Stimulated activated CD8-positive, alpha-beta memory T cell treated with anti-CD3 and anti-CD28 coated beads, Interleukin-15, amount 100 ng/mL, for 4 hours (primary cell): ENCODE measurements around the gene ABCB9.
A peak's percentile ranks its signal among the peaks of the same experiment; 100 is the strongest.
"Not testable (repeated sequence)": the region's sequence is repeated elsewhere in the genome, so short reads cannot be mapped to it uniquely, and the experiment has no call there.

Experiments
- DNase-seq, 2 donors: peaks; one replicate each; pipeline ENCODE4 v3.0.0-alpha.2; 2020; ENCODE audit warnings: low read depth in 2 of 2

Gene ABCB9

DNA sequence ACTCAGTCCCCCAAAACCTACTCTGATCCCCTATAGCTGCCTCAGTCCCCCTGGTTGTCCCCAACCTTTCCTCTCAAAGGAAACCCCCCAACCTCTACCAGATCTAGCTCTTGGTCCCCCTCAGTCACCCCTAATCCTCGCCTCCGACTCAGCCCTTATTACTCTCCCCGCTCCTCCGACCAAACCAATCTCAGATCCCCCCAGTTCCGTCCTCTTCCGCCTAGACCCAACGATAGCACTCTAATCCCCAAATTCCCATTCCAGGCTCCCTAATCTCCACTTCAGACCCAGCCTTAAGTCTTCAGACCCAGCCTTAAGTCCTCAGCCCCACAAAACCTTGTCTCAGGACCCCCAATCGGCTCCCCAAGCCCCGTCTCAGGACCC lies 71.0 kb downstream of the ABCB9 start:
- no peak for DNase-seq

DNA sequence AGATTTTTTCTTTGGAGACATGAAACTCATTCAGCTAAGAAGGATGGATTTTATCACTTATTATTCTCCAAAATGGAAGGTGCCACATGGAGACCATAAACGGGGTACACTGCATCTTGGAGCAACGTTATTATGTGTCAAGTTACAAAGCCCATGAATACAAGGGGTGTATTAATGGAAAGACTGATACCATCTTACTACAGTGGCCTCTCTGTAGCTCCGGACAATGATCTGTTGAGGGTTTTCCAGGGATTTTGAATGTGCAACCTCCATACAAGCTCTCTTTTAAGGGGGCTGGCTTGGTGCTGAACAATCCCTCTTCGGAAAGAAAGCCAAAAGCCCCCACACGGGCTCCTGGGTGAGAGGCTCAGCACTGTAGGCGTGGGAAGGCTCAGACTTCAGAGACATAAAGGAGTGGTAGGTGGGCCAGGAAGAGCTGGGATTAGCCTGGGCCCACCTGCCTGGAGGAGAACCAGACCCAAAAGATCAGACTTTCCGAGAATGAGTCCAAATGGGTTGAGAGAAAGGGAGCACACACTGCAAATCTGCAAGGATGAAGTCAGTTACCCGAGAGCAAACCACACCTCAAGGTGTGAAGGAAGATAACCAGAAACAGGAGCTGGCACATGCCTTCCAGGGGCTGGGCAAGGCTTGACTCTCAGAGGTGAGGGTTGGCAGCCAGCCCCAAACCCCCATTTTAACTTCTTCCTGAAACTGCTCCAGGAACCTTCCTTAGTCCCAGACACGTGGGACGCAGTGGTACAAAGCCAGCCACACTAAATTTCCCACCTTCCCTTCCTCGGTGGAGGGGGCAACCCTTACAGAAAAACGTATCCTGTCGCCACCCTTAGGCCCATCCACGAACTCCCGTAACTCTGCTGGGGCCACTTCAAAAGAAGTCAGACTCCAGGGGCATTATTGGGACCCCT lies 71.8 kb downstream of the ABCB9 start:
- no peak for DNase-seq

DNA sequence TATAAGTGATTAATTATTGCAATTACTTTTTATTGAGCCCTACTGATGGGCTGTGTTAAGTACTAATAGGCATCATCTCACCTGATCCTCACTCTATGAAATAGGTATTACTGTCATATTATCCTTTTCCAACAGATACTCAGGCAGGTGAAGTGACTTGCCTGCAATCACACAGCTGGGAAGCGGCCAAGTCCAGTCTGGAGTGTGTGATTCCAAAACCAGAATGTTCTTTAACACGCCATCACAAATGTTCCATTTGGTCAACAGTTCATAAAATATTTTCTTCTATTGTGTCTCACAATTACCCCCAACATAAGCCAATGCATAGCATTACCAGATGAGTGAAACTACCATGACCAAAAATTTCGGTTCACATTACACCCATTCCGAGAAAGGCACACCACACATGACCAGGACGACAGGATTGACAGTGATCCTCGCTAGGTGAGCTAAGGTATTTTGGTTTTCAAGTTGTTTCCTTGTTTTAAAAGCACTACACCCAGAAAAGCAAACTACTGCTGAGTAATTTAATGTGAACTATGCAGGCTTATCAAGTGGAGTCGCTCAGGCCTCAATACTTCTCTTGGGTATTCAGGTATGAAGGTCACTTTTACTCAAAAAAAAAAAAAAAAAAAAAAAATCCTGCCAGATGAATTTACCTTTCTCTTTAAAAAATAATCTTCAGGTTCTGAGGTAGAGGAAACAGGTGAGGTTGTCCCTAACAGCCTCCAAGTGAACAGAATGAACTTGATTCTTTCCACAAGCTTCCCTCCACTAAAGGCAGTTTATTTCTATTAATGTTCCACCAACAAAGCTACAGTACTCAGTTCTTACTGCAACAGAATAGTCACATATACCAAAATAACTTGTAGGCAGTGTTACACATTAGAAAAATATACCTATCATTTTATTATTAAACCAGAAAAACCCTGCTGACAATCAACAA lies 72.8 kb downstream of the ABCB9 start:
- no peak for DNase-seq

DNA sequence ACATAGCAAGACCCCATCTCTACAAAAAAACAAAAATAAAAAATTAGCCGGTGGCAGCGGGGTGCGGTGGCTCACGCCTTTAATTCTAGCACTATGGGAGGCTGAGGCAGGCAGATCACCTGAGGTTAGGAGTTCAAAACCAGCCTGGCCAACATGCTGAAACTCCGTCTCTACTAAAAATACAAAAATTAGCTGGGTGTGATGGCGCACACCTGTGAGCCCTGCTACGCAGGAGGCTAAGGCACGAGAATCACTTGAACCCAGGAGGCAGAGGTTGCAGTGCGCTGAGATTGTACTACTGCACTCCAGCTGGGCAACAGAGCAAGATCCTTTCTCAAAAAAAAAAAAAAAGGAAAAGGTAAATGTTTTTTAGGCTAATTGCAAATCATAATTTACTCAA lies 73.5 kb downstream of the ABCB9 start:
- DNase-seq: not testable (repeated sequence)

DNA sequence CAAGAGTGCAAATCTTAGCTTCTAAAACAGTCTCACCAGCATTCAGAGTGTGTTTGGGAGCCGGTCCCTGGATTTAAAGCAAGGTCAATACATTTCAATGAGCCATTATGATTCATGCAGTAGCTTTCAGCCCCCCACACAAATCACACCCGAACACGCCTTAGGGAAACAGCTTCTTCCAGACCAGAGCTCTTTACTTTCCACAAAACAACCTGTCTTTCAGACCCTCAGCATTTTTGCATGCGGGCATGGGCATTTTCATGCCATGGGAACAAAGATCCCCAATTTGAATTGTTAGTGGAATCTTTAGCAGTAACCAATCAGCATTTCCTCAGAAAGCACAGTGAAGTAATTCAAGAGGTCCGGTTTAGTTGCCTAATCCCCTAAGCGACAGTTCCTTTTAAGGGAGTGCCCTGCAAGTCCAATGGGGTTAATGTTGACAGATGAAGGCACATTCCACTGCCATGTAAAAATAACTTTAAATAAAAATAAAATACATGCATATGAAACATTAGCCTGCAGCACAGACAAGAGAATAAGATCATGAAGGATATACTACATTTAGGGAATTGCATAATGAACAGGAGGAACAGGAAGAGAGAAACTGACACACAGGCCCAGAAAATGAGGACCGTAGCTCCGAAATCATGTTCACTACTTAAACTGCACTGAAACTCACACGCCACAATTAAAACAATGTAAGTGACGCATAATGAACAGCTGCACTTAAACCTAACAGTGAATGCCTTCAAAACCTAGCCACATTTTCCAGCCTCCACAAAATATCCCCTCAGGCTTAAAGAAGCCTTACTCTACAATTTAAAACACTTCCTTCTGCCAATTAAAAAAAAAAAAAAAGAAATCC lies 74.4 kb downstream of the ABCB9 start:
- DNase-seq: no peak

DNA sequence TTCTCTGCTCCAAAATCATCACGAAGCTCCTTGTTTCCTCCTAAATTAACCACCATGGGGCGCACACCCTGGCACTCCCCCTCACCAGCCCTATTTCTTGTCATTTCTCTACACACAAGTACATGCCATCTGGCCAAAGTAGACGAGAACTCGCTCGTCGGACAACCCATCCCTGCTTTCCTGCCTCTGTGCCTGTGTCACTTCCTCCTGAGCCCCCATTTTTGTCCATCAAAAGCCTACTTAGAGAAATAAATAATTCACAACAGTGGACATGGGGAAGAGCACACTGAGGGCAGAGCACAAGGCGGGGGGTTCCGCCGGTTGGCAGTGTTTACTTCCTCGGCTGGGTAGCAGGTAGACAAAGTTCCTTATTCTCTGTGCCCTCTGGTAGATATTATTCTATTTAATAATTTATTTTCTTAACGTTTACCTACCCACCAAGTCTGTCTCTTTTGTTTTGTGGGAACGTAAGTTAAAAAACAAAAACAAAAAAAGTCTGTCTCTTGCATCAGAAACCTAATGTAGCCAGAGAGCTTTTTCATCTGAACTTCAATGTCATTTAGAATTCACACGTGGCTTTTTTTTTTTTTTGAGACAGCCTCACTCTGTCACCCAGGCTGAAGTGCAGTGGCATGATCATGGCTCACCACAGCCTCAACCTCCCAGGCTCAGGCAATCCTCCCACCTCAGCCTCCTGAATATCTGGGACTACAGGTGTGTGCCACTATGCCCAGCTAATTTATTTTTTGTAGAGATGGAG lies 76.3 kb downstream of the ABCB9 start:
- no peak for DNase-seq

DNA sequence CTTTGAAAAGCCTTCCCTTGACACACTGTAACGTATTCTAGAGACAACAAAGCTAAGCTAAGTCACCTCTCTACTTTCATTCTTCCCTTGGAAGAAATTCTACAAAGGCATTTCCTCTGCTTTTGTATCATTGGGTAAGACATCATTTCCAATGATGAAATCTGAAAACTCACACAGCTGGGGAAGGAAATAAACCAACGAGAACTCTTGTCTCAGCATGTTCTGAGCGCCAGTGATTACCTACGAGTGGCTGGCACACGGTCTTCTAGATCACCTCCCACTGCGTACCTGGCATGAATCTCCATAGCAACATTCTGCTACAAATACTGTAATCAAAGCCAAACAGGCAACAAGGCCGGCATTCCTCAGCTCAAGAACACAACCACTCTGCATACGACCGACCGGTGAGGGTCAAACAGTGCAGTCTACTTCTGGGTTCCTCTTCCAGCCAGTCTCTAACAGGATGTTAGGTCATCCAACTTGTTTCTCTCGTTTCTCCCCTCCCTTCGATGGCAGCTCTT lies 78.0 kb downstream of the ABCB9 start:
- DNase-seq: no peak

DNA sequence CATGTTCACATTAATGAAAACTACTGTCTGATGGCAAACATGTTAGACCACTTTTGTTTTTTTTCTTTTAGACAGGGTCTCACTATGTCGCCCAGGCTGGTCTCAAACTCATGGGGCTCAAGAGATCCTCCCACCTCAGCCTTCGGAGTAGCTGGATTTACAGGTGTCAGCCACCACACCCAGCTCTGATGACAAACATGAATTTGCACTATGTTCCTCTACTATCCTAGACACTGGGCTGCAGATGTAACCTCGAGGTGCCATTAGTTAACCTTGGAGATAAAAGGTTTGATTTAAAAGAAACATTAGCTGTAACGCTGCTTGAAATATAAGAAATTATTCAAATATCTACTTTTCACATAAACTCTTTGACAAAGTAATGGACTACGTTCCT lies 78.4 kb downstream of the ABCB9 start:
- no peak for DNase-seq

DNA sequence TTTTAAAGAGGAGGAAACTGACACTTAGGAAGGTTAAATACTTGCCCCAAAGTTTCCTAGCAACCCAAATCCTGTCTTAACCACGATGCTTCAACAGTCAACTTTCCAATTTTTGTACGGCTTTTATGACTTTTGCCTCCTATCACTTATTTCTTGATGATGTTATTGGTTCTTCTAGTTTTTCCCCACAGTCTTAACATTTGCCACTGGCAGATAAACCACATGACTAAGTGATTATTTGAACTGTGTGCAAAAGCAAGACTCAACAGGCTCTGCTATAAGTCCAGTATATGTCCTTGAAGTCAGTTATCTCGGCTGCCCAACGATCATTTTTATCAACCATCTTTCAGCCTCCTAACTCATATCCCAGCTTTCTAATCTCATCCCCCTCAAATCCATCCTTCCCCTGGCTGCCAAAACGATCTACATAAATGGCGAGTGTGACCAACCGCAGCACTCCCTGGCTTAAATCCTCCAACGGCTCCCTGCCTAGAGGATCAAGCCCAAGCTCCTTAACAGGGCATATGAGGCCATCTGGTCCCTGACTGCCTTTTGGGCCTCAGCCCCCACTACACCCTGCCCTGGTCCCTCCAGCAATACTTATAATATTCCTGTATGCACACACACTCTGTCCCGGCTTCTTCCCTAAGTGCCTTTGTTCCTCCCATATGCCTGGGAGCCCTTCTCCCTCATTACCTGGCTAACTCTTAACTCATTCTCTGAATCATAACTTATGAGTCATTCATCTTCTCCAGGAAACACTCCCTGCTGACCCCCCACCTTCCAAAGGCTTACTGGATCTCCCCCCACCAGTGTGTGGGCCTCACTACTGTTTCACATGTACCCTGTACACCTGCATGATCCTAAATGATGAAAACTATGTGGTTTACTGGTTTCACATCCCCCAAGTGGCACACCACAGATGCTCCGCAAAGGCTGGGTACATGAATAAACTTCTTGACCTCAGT lies 79.1 kb downstream of the ABCB9 start:
- DNase-seq: peak in 1 of 2 donors; percentile 43

DNA sequence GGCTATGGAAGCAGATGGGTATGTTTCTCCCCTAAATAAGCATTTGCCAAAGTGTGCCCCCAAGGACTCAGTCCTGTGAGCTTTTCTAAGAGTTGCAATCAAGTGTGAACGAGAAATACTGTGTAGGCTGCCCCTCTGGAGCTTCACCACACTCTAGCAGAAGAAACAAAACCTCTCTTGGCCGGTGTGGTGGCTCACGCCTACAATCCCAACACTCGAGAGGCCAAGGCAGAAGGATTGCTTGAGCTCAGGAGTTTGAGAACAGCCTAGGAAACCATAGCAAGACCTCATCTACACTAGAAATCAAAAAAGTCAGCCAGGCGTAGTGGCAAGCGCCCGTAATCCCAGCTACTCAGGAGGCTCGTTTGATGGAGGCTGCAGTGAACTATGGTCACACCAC lies 80.1 kb downstream of the ABCB9 start:
- no peak for DNase-seq

DNA sequence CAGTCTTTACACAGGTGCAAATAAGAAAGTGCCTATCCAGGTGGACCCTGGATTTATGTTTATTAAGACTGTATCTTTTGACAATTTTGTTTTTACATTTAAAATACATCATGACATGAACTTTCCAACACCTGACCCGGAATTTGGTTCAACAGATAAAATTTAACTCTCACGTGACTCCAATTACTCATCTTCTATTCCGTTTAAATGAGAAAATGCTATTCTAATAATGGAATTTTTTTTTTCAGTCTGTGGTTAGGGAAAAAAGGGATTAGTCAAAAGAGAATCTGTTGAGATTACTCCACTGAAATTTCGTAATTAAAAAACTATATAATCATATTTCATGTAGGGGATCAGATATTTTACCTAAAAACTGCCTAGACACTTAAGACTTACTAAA lies 81.4 kb downstream of the ABCB9 start:
- DNase-seq: no peak

DNA sequence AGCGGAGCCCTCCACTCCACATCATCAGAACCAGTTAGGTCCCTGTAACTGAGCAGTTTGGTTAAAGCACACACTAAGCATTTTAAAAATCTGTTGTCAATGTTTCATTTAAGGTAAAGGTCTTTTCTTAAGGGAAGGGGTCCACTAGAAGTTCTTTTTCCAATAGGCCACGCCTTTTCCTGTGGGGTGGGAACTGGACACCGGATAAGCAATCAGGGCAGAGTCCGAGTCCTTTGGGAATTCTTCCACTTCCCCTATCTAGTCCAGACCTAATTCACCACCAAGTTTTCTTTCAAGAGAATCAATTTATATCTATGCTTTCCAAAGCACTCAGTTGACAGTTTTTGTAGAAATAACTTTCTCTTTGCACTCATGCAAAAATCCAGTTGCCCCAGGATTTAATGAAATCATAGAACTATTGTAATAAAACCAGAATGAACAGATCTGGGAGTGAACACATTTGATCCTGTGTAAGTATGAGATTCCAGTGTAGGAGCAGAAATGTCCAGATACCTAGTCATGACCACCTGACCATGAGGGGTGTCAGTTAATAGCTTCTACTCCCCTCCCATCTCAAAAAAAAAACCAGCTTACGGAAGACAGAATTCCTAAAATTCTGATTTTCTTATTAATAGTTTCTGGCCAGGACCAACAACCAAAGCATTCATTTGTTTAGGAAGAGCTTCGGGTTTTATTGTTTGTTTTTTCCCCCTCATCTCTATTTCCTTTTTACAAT lies 82.0 kb downstream of the ABCB9 start:
- DNase-seq: no peak

DNA sequence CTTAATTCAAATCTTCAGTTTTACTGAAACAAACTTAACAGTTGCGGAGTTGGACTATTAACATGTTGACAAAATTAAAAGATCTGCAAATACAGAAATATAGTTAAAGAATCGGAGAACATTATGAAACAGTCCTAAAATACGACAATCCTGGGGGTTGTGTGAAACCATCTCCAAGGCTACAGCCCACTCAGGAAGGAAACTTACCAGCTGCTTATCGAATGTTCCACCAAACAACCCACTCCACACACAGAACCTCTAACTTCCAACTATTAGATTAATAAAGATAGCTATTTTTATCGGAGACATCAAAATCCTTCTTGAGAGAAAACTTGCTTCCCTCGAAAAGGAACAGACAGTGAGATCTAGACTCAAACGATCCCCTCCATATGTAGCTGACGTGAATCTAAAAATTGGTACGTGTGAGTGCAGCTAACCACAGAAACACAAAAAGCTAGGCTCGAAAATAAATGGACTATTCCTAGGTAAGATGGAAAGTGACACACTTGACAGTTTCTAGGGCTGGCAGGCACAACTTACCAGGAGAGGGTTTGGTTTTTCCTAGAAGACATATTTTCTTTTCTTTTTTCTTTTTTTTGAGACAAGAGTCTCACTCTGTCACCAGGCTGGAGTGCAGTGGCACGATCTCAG lies 83.2 kb downstream of the ABCB9 start:
- DNase-seq: no peak

DNA sequence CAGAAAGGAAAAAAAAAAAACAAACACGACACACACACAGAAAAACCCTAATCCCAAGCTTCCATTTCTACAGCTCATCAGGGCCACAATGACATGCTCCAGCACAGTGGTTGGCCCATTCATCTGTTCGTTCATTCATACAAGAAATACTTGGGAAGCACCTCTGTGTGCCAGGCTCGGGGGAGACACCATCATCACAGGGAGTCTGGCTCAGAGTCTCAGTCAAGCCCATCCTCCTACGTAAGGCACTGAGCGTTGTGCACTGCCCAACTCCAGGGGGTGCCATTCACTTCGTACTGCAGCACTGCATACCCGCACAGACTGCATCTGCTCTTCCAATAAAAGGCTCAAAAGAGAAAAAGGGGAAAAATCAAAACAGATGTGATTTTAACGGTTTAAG lies 85.6 kb downstream of the ABCB9 start:
- DNase-seq: no peak

DNA sequence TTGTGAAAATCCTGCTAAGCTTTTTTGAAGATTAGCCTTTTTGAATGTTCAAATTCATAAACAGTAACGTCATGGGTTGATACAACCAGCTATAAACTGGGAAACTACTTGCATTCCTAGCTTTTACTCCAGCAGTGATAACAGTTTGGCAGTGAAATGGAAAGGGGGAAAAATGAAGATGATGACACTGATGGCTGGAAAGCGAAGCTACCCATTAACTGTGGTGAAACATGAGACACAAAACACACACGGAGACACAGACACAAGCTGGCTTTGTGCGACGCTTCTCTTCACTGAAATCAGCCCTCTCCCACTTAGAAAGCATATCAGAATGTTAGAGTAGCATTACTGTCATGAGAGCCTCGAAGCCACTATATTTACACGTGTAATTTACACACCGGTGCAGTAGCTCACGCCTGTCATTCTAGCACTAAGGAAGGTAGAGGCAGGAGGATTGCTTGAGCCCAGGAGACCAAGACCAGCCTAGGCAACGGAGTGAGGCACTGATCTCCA lies 86.1 kb downstream of the ABCB9 start:
- no peak for DNase-seq
